Frontal cortex (tissue), 4 donors: ENCODE results near the gene CIC. TPM values are rescaled to one million over a fixed set of nuclear protein-coding genes. Genes with fewer than 3 reads are reported as not detected.

Experiments
- DNase-seq, 2 donors: peaks; one replicate each; pipeline ENCODE4 v3.0.0; 2012; ENCODE audit warnings: low spot score in 2 of 2
- FAIRE-seq: peaks from 2 replicates; lab custom pipeline; 2012; peaks lifted over from hg19 to GRCh38; lab: Jason Lieb, UNC
- total RNA-seq: library from RNA; depleted of rRNA; stranded (reverse); fragments of >200 nt; gene quantifications from one replicate; pipeline ENCODE4 v1.2.3, GENCODE V29; 2014
- donor health status: control.
- donor health status: control.
- donor health status: control.

The CIC gene
- total RNA-seq, 1 donor from 2014 or later = 15.5 TPM

GRCh38 chr19:42297039-42297438, 28.0 kb downstream of the CIC start:
- DNase-seq (no peak), FAIRE-seq (no peak)

- FAIRE-seq (no peak), DNase-seq (no peak)
Observed at GRCh38 chr19:42301646-42302203, 32.7 kb downstream of the CIC start, which contains the start of gene PRR19. Gene PRR19 (plus strand): TSS chr19:42302132. CDS start chr19:42309585, 7,453 bp downstream.

GRCh38 chr19:42303101-42303464, 34.0 kb downstream of the CIC start:
- FAIRE-seq = no peak
- no peak for DNase-seq

GRCh38 chr19:42303876-42304275, 34.8 kb downstream of the CIC start:
- FAIRE-seq = no peak
- no peak for DNase-seq

- no peak for FAIRE-seq
- DNase-seq = no peak
Observed at GRCh38 chr19:42306646-42307045, 37.6 kb downstream of the CIC start.

GRCh38 chr19:42309686-42310085, 40.6 kb downstream of the CIC start:
- DNase-seq = no peak
- FAIRE-seq = no peak

GRCh38 chr19:42311657-42312056, 42.6 kb downstream of the CIC start:
- DNase-seq (no peak), FAIRE-seq (no peak)

GRCh38 chr19:42312370-42312769, 43.3 kb downstream of the CIC start:
- DNase-seq = no peak
- FAIRE-seq = no peak

- FAIRE-seq (no peak), DNase-seq (peak; percentile 82 to 87)
Observed at GRCh38 chr19:42313096-42313839, 44.2 kb downstream of the CIC start, which contains the start of gene TMEM145. Gene TMEM145 (plus strand): TSS chr19:42313309. CDS start chr19:42313377, 68 bp downstream.

- FAIRE-seq (no peak), DNase-seq (no peak)
Observed at GRCh38 chr19:42313840-42314755, 45.0 kb downstream of the CIC start.

- no peak for DNase-seq
- no peak for FAIRE-seq
Observed at GRCh38 chr19:42315024-42315423, 46.0 kb downstream of the CIC start.

GRCh38 chr19:42316223-42317211, 47.5 kb downstream of the CIC start:
- DNase-seq (no peak), FAIRE-seq (no peak)

- FAIRE-seq (no peak), DNase-seq (no peak)
Observed at GRCh38 chr19:42317535-42317934, 48.5 kb downstream of the CIC start.

- no peak for FAIRE-seq
- no peak for DNase-seq
Observed at GRCh38 chr19:42322305-42322704, 53.3 kb downstream of the CIC start.

GRCh38 chr19:42323473-42323851, 54.4 kb downstream of the CIC start:
- FAIRE-seq (no peak), DNase-seq (no peak)

- DNase-seq = no peak
- no peak for FAIRE-seq
Observed at GRCh38 chr19:42323852-42324654, 55.0 kb downstream of the CIC start.

- DNase-seq (no peak), FAIRE-seq (no peak)
Observed at GRCh38 chr19:42324655-42325307, 55.7 kb downstream of the CIC start.

GRCh38 chr19:42325308-42325895, 56.4 kb downstream of the CIC start, which contains the start of gene MEGF8:
Gene MEGF8 (plus strand): TSS chr19:42325635. CDS start chr19:42326244, 609 bp downstream.
- DNase-seq (peak; percentile 98 to 99), FAIRE-seq (peak; percentile 68)
